SK-N-MC (cell line): ENCODE data around the gene LARP6.

Experiments used
- EZH2 ChIP-seq: fragments of 200-600 bp; sonication (generic); IDR thresholded peaks from one replicate; pipeline ENCODE4 v1.6.1; 2017; ENCODE audit warnings: antibody characterized with exemption
- FOXP2 ChIP-seq: optimal IDR thresholded peaks from 2 replicates; pipeline ENCODE3; 2011; ENCODE audit warnings: mild to moderate bottlenecking, moderate library complexity; ENCODE audit not compliant: insufficient read depth; ENCODE audit errors: extremely low read length, control extremely low read depth
- POLR2AphosphoS5 ChIP-seq: IDR thresholded peaks from 2 replicates; pipeline ENCODE4 v1.6.1; 2012; ENCODE audit warnings: mild to moderate bottlenecking, low read depth, low read length, borderline replicate concordance

DNA sequence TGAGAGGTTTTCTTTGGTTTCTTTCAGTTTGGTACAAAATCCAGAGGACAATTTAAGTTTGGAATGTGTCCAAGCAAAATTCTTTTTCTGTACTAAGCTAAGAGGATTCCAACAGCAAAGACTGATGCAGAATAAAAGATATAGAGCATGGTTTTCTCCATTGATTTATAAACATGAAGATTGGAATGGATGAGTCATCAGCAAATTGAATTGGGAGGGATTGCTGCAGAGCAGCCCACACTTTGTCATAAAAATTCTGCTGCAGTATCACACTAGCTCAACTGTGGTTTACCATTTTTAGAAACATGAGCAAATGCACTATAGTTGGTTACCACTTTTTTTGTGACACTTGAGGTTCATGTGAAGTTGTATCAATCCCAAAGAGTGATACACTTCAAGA, 16.1 kb upstream of the LARP6 start:
- TF ChIP-seq POLR2AphosphoS5, result no peak
- no peak for TF ChIP-seq EZH2
- TF ChIP-seq FOXP2, result no peak
